T-helper 1 cell treated with Interleukin-12 subunit alpha and Interleukin-12 subunit beta and Interleukin-4 antibody, amounts not matched to agents 30 μg/mL and 1 μg/mL, for 36 hours (primary cell): ENCODE data around the gene FAM217A.
"Not testable (repeated sequence)": the region's sequence is repeated elsewhere in the genome, so short reads cannot be mapped to it uniquely, and the experiment has no call there.

Source experiments
- H3K27ac Mint-ChIP-seq: one replicate; pipeline ENCODE4 v1.8.0; 2021; ENCODE audit warnings: mild to moderate bottlenecking, mixed read lengths
- H3K27me3 Mint-ChIP-seq: one replicate; pipeline ENCODE4 v1.8.0; 2021; ENCODE audit warnings: low read depth, mixed read lengths
- H3K36me3 Mint-ChIP-seq: one replicate; pipeline ENCODE4 v1.8.0; 2021; ENCODE audit warnings: low read depth, mixed read lengths
- H3K4me1 Mint-ChIP-seq: one replicate; pipeline ENCODE4 v1.8.0; 2021; ENCODE audit warnings: low read depth, mixed read lengths
- H3K4me3 Mint-ChIP-seq: one replicate; pipeline ENCODE4 v1.8.0; 2021; ENCODE audit warnings: mild to moderate bottlenecking, moderate library complexity, mixed read lengths
- H3K9me3 Mint-ChIP-seq: one replicate; pipeline ENCODE4 v1.8.0; 2021; ENCODE audit warnings: mixed read lengths

FAM217A gene, protein sequence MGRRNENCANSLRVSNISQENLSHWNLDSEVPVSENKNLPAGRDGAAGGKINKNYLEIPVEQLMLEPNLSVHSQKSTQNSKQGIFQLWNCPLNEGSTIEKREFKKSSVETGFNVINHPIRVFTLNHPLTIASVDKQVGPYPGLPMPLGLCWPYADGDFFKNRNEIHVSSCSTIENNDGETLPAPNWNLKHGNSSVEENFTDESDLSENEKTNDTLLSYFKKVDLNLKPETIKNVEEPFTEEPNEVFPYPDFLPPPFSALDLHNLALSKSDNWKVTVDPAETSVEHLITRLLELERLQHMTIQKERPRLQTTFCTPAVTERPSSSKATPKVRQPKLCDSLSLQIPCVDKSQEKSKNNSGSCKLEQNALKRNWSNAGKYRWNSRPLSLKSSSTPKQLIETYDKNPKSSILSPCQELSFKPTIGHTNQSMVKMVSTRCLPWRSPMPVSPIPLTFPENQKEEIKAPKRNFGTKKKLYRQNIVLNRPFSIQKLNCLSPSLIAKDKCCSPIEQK

DNA sequence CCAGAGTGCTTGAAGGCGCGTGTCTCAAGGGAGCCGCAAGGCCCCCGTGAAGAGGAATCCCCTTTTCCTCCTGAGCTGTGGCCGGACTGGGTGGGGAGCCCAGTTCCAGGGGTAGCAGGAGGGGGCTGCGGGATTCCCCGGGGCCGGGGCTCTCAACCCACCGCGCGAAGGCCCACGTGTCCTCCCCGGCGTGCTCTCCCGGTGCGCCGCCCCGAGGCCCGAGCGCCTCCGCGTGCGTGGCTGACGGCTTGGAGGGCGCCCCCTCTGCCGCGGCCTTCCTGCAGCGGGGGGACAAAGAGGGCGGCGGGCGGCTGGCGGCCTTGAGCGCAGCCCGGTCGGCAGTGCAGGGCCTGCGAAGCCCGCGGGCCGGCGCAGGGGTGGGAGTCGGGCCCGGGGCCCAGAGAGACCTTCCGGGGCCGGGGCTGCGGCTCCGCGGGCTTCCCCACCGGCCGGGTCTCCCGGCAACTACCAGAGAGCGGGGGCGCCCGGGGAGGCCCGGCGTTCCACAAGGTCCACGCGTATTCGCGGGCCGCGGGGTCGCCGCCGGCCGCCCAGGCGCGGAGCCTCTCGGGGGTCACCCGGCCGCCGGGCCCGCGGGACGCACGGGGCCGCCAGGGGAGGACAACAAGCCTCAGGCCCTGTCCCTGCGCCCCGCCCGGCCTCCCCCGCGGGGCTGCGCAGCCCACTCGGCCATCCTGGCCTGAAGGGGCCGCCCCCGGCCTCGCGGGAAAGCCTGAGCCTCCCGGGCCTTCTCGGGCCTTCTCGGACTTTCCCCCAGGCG, at the start of gene FAM217A:
FAM217A (minus strand) TSS at position 447 of the 781 bp plus-strand sequence. CDS start 1,723 bp downstream, outside the sequence.
- H3K4me3 Mint-ChIP-seq, result no peak within 1 kb of the TSS
- H3K4me1 Mint-ChIP-seq, result no peaks in the 10 kb centered on the region
- H3K36me3 Mint-ChIP-seq, result no peaks in the 10 kb centered on the region
- H3K9me3 Mint-ChIP-seq, result no peaks in the 10 kb centered on the region
- H3K27ac Mint-ChIP-seq, result no peak within 1 kb of the TSS
- peaks cover 26% of the 10 kb centered on the region for H3K27me3 Mint-ChIP-seq

DNA sequence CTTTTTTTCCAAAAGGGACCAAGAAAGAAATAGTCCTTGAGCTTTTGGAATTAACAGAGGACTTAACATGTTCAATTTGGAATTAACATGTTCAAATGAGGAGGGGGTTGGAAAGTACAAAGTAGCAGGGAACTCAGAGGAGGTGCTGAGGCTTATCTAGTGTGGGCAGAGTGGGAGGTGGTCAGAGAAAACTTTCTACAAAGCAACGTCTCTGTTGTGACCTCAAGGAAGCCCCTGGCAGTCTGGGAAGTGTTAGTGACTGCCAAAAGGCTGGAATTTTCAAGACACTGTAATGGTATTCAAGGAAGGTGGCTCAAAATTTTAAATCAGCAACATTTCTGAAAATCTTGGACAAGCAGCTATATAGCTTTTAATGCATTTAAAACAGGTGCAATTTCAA, 49.1 kb upstream of the FAM217A start:
- Mint-ChIP-seq H3K36me3 (peaks cover 40% of the 10 kb centered on the region), H3K4me1 (no peaks in the 10 kb centered on the region), H3K27ac (no peak overlapping the region), H3K9me3 (no peaks in the 10 kb centered on the region), H3K27me3 (no peaks in the 10 kb centered on the region), H3K4me3 (no peak overlapping the region)

DNA sequence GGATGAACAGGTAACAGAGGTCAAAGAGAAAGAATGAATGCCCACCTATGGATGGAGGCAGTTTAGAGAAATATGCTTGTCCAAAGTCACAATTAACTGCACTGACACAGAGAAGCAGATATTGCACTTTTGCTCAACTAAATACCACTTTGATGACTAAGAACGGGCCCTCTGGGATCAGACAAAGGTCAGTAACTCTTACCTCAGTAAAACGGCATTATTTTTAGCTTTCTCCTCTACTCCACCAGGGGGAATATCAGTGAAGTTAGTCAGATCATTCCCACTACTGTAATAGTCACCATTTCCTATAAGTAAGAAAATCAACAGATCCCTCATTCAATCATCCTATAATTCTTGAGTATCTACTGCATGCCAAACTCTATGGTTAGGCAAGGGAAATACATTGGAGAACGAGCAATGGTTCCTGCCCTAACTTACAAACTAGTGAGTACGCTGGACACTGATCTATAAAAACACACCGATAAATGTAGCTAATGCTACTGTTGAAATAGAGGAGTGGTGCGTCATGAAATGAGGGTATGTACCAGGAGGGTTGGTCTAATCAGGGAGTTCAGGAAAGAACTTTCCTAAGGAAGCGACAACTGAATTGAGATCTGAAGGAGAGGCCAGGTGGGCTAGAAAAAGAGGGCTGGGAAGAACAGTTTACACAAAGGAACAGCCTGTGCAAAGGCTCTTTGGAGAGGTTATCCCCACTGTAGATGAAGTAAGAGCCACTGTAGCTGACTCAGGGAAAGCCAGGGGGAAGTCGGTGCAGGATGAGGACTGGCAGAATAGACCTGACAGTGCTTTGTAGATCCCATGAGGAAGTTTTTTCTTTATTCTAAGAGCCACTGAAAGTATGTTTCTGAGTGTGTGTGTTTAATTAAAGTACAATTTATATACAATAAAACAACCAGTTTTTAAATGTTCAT, 47.3 kb upstream of the FAM217A start:
- Mint-ChIP-seq H3K4me1 (no peaks in the 10 kb centered on the region), H3K27ac (no peak overlapping the region), H3K4me3 (no peak overlapping the region), H3K36me3 (peaks cover 32% of the 10 kb centered on the region), H3K27me3 (no peaks in the 10 kb centered on the region), H3K9me3 (peaks cover 2% of the 10 kb centered on the region)

DNA sequence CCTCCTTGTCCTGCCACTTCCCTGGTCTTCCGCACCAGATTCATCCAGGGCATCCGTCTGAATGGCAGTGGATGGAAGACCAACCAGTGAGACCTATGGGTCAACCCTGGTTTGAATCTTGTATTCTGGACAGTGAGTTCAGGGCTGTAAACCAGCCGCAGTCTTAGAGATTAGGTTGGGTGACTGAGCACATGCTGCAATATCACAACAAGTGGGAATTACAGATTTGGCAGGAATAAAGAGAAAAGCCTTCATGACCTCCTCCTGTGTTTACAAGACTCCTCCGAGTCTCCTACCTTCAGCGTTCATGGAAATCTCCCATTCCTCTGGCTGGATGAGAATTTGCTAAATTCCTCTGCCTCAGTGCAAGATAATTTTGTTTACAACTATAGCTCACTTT, 46.6 kb upstream of the FAM217A start:
- H3K4me1 Mint-ChIP-seq, result no peaks in the 10 kb centered on the region
- peaks cover 36% of the 10 kb centered on the region for H3K36me3 Mint-ChIP-seq
- no peak overlapping the region for H3K27ac Mint-ChIP-seq
- H3K4me3 Mint-ChIP-seq, result no peak overlapping the region
- no peaks in the 10 kb centered on the region for H3K27me3 Mint-ChIP-seq
- peaks cover 3% of the 10 kb centered on the region for H3K9me3 Mint-ChIP-seq

DNA sequence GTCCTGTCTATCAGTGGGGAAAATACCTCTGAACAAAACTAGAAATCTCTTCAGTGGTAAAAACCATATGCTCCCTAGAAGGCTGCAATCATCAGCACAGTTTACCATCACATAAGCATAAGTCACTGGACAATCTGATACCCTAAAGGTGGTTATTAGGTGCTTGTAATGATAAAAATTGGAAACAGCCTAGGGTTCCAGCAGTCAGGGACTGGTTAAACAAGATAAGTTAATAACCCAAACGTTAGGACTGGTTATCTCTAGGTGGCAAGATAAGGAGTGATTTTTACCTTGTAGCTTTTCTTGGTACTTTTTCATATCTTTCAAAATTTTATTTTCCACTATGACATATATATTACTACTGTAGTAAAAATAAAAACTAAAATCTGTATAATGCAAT, 45.4 kb upstream of the FAM217A start:
- no peak overlapping the region for H3K4me3 Mint-ChIP-seq
- peaks cover 30% of the 10 kb centered on the region for H3K36me3 Mint-ChIP-seq
- H3K9me3 Mint-ChIP-seq, result peaks cover 3% of the 10 kb centered on the region
- no peaks in the 10 kb centered on the region for H3K27me3 Mint-ChIP-seq
- H3K27ac Mint-ChIP-seq, result no peak overlapping the region
- H3K4me1 Mint-ChIP-seq, result no peaks in the 10 kb centered on the region

DNA sequence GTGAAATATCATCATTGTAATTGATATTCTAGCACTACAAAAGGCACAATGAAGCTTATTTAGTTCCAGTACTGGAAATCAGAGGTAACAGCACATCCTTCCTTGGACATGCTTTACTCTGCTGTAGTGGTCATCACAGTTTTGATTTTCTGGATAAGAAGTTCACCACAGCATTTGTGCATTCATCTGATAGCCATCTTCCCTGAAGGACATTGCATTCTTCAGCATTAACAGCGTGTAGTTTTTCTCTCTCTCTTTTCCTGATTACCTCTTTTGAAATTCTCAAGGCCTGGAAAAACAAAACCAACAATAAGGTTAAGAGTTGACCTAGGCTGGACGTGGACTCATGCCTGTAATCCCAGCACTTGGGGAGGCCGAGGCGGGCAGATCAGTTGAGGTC, 36.8 kb upstream of the FAM217A start:
- H3K4me3 Mint-ChIP-seq, result no peak overlapping the region
- no peak overlapping the region for H3K27ac Mint-ChIP-seq
- peaks cover 18% of the 10 kb centered on the region for H3K27me3 Mint-ChIP-seq
- peaks cover 1% of the 10 kb centered on the region for H3K4me1 Mint-ChIP-seq
- H3K9me3 Mint-ChIP-seq, result peaks cover 9% of the 10 kb centered on the region
- peaks cover 31% of the 10 kb centered on the region for H3K36me3 Mint-ChIP-seq

DNA sequence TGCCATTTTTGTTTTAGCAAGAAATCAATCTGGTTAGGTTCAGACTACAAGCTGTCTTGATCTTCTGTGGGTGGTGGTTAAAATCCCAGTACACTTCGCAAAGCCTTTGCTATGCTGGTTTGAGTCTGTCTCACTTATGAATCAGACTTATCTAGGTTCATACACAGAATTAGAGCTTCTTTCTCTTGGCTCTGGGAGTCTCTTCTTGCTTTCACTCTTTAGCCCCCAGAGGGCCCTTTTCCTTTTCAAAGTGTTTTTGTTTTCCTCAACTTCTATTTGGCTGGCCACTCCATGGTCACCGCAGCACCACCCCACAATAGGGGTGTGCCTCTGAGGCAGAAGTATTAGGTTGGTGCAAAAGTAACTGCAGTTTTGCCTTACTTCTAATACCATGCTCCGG, 35.2 kb upstream of the FAM217A start:
- Mint-ChIP-seq H3K36me3 (peaks cover 25% of the 10 kb centered on the region), H3K9me3 (peaks cover 9% of the 10 kb centered on the region), H3K4me1 (peaks cover 1% of the 10 kb centered on the region)

DNA sequence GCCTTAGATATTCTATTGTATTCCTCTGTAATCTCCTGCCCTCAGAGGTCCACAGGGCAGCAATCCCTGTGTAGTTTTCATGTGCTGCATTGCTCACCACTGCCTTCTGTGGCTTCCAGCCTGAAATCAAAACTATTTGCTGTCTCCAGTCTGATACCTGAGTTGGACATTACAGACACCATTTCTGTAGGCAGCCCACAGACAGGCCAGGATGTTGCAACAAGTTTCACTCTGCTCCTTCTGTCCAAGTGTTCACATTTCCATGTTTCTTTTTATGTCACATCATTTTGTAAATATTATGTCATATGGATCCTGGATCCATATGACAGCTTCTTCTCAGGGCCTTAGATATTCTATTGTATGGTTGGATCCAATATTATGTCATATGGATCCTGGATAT, 34.7 kb upstream of the FAM217A start:
- Mint-ChIP-seq H3K9me3 (peaks cover 9% of the 10 kb centered on the region), H3K36me3 (peaks cover 25% of the 10 kb centered on the region), H3K4me1 (peaks cover 1% of the 10 kb centered on the region), H3K27ac (no peak overlapping the region), H3K27me3 (peaks cover 27% of the 10 kb centered on the region), H3K4me3 (no peak overlapping the region)

More for the DNA sequence above, 35.2 kb upstream of the FAM217A start:
- Mint-ChIP-seq H3K4me3 (no peak overlapping the region), H3K27me3 (peaks cover 22% of the 10 kb centered on the region), H3K27ac (no peak overlapping the region)

DNA sequence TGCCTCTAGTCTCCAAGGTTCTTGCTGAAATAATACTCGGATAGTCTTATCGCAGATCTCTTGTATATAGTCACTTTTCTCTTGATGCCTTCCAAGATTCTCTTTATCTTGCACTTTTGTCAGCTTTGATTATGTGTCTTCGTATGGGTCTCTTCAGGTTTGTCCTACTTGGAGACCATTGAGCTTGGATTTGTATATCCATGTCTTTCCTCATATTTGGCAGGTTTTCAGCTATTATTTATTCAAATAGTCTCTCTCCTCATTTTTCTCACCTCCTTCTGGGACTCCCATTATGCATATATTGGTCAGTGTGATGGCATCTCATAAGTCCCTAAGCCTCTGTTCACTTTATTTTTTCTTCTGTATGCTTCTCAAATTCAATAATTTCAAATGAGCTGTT, 33.4 kb upstream of the FAM217A start:
- H3K36me3 Mint-ChIP-seq, result peaks cover 24% of the 10 kb centered on the region
- H3K9me3 Mint-ChIP-seq, result peaks cover 9% of the 10 kb centered on the region
- peaks cover 1% of the 10 kb centered on the region for H3K4me1 Mint-ChIP-seq
- H3K27ac Mint-ChIP-seq, result no peak overlapping the region
- H3K27me3 Mint-ChIP-seq, result peaks cover 36% of the 10 kb centered on the region
- no peak overlapping the region for H3K4me3 Mint-ChIP-seq

DNA sequence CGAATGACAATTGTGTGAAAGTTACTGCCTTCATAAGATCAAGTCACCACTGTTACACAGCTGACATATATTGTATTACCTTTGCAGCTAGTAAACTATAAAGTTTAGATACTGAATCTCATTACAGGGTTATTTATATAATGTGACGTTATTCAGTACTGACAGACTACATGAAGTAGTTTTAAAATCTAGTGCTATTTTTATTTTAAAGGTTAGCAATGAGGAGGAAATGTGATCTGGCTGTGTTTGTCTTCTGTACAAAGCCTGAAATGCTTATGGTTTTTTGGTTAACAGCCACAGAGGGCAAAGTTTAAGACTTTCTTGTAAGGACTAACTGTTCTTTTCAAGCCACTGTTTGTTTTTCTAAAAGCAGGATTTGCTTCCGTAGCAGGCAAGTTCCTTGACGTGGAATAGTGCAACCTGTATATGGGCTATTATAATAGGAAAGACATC, 30.5 kb upstream of the FAM217A start:
- H3K27ac Mint-ChIP-seq, H3K36me3 Mint-ChIP-seq, H3K4me3 Mint-ChIP-seq, H3K4me1 Mint-ChIP-seq, H3K9me3 Mint-ChIP-seq: not testable (repeated sequence)
- peaks cover 52% of the 10 kb centered on the region for H3K27me3 Mint-ChIP-seq

DNA sequence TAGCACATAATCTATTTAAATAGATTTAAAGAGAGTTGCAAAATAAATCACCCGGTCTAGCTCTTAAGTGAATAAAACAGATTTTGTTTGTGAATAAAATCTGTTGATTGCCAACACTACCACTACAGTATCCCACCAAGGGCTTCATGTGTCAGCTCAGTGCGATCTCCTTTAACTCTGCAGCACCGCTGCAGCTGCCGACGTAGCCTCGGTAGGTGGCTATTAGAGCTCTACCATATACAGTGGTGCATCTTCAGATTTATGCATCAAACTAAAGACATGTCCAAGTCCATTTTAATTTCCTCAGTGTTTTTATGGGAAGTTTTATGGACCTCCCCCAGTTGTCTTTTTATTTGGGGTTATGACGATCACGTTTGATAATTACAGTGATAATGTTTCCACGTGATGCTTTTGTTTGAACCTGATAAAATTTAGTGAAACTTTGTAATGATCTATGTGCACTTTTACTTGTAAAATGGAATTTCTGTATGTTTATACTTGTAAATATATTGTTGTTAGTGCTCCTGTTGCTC, 29.7 kb upstream of the FAM217A start:
- peaks cover 52% of the 10 kb centered on the region for H3K27me3 Mint-ChIP-seq
- no peak overlapping the region for H3K4me3 Mint-ChIP-seq
- H3K36me3 Mint-ChIP-seq, result peaks cover 1% of the 10 kb centered on the region
- H3K27ac Mint-ChIP-seq, result no peak overlapping the region
- peaks cover 9% of the 10 kb centered on the region for H3K9me3 Mint-ChIP-seq
- H3K4me1 Mint-ChIP-seq, result peaks cover 1% of the 10 kb centered on the region

DNA sequence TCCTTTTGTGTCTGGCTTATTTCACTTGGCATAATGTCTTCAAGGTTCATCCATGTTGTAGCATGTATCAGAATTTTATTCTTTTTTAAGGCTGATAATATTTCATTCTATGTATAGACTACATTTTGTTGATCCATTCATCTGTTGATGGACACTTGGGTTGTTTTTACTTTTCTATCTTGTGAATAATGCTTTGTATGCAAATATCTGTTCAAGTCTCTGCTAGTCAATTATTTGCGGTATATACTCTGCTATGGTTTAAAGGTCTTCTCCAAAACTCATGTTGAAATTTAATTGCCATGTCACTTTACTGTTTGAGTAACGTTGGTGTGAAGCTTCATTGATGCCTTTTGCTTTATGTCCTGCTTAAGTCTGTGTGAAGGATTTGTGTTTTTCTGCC, 28.9 kb upstream of the FAM217A start:
- H3K9me3 Mint-ChIP-seq, result peaks cover 8% of the 10 kb centered on the region
- no peak overlapping the region for H3K4me3 Mint-ChIP-seq
- no peak overlapping the region for H3K27ac Mint-ChIP-seq
- peaks cover 50% of the 10 kb centered on the region for H3K27me3 Mint-ChIP-seq
- peaks cover 1% of the 10 kb centered on the region for H3K4me1 Mint-ChIP-seq
- no peaks in the 10 kb centered on the region for H3K36me3 Mint-ChIP-seq

DNA sequence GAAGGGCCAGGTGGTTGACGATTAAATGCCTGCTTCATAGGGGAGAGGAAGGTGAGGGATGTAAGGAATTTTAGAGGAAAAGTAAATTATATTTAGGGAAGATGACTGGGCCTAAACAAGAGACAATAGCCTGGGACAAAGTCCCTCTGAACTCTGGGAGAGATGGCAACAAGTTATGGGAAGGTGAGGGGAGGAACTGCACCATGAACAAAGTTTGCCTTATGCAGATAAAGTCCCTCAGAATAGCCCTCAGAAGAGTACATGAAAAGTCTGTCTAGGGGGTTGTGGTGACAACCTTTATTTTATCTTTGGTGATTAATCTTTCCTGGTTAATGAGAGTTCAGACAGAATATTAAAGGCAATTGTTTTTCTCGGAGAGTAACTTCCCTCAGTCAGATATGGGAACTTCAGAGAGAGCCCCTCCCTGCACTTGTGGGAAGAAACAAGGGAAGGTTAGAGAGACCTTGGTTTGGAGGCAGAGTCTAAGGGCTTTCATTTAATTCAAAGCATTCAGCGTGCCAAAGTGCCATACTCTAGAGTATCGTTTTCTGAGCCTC, 27.1 kb upstream of the FAM217A start:
- Mint-ChIP-seq H3K27me3 (peaks cover 35% of the 10 kb centered on the region), H3K27ac (no peak overlapping the region), H3K36me3 (no peaks in the 10 kb centered on the region), H3K9me3 (no peaks in the 10 kb centered on the region), H3K4me1 (no peaks in the 10 kb centered on the region), H3K4me3 (no peak overlapping the region)
